Neural cell (in vitro differentiated cells): ENCODE results near the gene MARS1.

ENCODE experiments used
- POLR2AphosphoS5 ChIP-seq: IDR thresholded peaks from 2 replicates; pipeline ENCODE4 v1.6.1; 2012
- SMC3 ChIP-seq: fragments of 450-650 bp; conservative IDR thresholded peaks from 2 replicates; pipeline ENCODE4 v1.6.1; 2014; ENCODE audit warnings: antibody characterized with exemption, mild to moderate bottlenecking, moderate library complexity; ENCODE audit not compliant: poor library complexity

DNA sequence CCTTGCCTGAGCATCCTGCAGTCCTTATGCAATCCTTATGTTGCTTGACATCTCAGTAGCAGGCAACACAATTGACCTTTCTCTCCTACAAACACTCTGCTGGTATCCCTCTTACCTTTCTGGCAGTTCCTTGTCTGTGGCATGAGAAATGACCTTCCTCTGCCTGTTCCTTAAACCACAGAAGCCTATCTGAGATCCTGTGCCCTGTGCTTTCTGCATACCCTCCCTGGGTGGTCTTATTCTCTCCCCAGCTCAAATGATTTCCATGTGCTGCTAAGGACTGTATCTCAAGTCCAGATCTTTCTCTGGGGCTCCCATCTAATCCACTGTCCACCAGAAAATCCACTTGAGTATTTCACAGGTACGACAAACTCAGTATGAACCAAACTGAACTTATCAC is 6.2 kb upstream of the MARS1 start:
- TF ChIP-seq POLR2AphosphoS5 (no peak), SMC3 (no peak)
